ENCODE data around the gene TSPAN6.

The TSPAN6 gene

DNA sequence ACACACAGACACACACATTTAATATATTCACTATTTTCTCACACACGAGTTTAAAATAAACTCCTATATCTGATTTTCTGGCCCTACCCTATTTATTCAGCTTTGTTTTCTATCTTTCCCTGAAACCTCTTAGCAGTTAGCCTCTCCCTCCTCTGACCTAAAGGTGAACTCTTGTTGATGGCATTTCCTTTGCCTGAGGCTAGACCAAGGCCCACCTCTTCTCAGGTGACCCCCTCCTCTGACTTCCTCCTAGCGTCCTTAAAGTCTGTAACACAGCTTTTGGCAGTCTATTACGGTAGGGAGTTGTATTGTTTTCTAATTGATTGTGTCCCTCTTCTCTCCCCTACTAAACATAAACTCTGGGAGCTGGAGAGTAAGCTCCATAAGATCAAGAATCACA is 5.7 kb upstream of the TSPAN6 start:
- TF ChIP-seq, protein P1, sequence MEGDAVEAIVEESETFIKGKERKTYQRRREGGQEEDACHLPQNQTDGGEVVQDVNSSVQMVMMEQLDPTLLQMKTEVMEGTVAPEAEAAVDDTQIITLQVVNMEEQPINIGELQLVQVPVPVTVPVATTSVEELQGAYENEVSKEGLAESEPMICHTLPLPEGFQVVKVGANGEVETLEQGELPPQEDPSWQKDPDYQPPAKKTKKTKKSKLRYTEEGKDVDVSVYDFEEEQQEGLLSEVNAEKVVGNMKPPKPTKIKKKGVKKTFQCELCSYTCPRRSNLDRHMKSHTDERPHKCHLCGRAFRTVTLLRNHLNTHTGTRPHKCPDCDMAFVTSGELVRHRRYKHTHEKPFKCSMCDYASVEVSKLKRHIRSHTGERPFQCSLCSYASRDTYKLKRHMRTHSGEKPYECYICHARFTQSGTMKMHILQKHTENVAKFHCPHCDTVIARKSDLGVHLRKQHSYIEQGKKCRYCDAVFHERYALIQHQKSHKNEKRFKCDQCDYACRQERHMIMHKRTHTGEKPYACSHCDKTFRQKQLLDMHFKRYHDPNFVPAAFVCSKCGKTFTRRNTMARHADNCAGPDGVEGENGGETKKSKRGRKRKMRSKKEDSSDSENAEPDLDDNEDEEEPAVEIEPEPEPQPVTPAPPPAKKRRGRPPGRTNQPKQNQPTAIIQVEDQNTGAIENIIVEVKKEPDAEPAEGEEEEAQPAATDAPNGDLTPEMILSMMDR (IDR thresholded peaks at IDR 0.05; ENCODE audit: control insufficient read depth, extremely low read depth, insufficient read depth) = no peak
- no peak for DNase-seq (ENCODE audit: low read depth)
- H3K4me3 ChIP-seq (ENCODE audit: low read depth, low read length) = no peak overlapping the region

DNA sequence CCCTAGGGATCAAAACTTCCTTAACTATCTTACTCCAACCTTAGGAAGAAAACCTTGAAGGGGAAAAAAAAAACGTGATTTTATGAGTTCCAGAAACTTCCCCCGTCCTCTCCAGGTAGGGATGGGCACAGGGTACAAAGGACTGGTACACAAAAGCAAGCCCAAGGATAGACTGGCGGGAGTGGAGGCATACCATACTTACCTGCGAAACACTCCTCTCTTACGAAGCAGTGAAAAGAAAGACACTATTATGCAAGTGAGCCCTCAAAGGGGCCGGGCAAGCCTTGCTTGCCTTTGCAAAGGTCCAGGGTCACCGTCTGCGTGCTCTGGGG is 651 bp downstream of the TSPAN6 start:
- TF ChIP-seq, protein P1 (IDR thresholded peaks at IDR 0.05; ENCODE audit: control insufficient read depth, extremely low read depth, insufficient read depth) = no peak
- DNase-seq (ENCODE audit: low read depth) = no peak
- H3K4me3 ChIP-seq (ENCODE audit: low read depth, low read length) = peak overlapping the region; percentile 57

DNA sequence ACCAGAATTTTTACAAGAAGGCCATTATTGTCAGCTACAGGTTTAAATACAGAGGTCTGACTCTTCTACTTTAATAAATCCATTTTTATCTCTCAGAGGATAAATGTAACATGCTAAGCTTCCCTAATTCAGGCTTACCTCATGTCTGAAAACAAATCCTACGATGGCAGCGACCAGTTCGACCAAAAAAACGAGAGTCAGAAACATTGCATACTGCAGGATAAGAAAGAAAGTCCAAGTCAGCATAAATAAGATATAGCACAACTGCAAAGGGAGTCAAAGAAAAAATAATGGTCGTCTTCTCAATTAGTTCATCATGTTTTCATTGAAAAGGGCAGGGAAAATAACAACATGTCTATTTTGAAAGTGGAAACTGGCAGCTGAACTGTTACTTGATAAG is 1.6 kb downstream of the TSPAN6 start:
- H3K4me3 ChIP-seq (ENCODE audit: low read depth, low read length) = no peak overlapping the region
- TF ChIP-seq, protein P1 (IDR thresholded peaks at IDR 0.05; ENCODE audit: control insufficient read depth, extremely low read depth, insufficient read depth) = no peak
- DNase-seq (ENCODE audit: low read depth) = no peak

DNA sequence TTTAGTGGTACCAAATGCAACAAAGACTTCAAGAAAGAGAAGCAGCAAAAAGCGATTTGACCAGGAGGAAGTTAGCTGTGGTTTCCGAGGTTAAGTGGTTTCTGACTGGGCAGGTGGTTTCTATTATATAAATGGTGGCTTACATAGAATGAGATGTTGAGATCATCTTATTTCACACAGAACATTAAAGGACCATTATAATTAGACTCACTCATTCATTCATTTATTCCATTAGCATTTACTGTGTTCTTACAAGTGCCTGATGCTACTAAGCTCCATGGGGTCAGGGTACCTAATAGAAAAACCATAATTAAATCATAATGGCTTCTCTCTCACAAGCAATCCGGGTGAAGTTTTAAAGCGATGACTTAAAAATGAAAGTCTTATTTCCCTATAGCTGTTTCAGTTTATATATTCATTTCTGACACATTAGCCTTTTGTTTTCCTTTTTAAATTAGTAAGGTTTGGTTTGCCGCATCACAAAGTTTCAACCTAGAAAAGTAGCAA is 10.6 kb downstream of the TSPAN6 start:
- DNase-seq (ENCODE audit: low read depth) = no peak
- no peak overlapping the region for H3K4me3 ChIP-seq (ENCODE audit: low read depth, low read length)
- TF ChIP-seq, protein P1 (IDR thresholded peaks at IDR 0.05; ENCODE audit: control insufficient read depth, extremely low read depth, insufficient read depth) = no peak

DNA sequence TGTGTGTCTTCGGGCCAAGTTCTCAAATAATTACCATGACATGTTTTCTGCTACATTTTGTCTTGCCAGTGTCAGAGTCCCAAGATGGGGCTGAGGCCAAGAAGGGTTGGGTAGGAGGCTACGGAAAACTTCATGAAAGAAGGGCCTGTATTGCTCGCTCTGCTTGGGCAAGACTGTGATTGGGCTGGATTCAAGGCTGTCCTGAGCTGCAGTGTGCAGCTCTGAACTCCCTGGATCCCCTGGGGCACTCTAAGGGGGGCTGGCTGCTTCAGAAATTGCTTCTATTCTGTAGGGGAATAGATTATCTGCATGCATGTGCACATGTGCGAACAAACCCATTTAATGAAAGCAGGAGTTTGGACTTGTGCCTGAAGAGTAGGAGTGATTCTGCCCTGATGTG is 13.6 kb downstream of the TSPAN6 start:
- no peak overlapping the region for H3K4me3 ChIP-seq (ENCODE audit: low read depth, low read length)

DNA sequence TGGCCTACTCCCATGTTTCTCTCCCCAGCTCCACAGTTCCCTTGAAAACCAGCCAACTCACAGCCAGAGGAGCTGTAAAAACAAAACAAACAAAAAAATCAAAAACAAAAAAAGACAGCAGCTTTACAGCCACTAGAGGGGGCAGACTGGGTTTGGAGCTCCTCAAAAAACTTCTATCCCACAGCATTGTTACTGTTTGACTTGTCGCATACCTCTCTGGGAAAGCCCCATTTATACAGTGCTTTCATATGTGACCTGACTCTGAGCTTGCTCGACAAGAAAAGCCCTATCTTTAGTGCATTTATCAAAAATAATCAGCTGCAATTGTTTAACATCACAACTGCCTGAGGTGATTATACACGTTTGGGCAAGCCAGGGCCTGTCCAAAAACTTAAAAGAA is 21.6 kb downstream of the TSPAN6 start:
- H3K4me3 ChIP-seq (ENCODE audit: low read depth, low read length) = no peak overlapping the region
- peak; percentile 58 for DNase-seq (ENCODE audit: low read depth)
- TF ChIP-seq, protein P1 (IDR thresholded peaks at IDR 0.05; ENCODE audit: control insufficient read depth, extremely low read depth, insufficient read depth) = peak; percentile 38; the same call in 1 of the 2 replicates

More for the DNA sequence above, 13.6 kb downstream of the TSPAN6 start:
- DNase-seq (ENCODE audit: low read depth) = no peak
- TF ChIP-seq, protein P1 (IDR thresholded peaks at IDR 0.05; ENCODE audit: control insufficient read depth, extremely low read depth, insufficient read depth) = no peak

DNA sequence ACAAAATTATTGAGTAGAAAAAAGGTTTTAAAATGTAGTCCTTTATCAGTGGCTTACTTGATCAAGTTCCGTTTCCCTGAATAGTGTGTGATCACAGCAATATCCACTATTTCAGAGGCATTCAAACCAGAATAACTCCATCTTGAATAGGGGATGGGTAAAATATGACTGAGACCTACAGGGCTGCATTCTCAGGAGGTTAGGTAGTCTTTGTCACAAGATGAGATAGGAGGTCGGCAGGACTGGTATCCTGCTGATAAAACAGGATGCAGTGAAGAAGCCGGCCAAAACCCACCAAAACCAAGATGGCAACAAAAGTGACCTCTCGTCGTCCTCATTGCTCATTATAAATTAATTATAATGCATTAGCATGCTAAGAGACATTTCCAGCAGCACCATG is 24.7 kb downstream of the TSPAN6 start:
- no peak overlapping the region for H3K4me3 ChIP-seq (ENCODE audit: low read depth, low read length)

More for the DNA sequence above, 24.7 kb downstream of the TSPAN6 start:
- no peak for DNase-seq (ENCODE audit: low read depth)
- TF ChIP-seq, protein P1 (IDR thresholded peaks at IDR 0.05; ENCODE audit: control insufficient read depth, extremely low read depth, insufficient read depth) = no peak
